NOMO-1 treated with dmso at 0.1 percent for 144 hours (cell line): ENCODE measurements around the gene PRPF6.
"Not testable (repeated sequence)": the region's sequence is repeated elsewhere in the genome, so short reads cannot be mapped to it uniquely, and the experiment has no call there.

Source experiments
- DNase-seq: peaks from one replicate; lab custom pipeline; 2025; ENCODE audit not compliant: unreplicated experiment; lab: John Stamatoyannopoulos, UW

The PRPF6 gene

GRCh38 chr20:63960654-63961621 lies 20.0 kb upstream of the PRPF6 start:
- DNase-seq = not testable (repeated sequence)

GRCh38 chr20:63961664-63962425 lies 19.1 kb upstream of the PRPF6 start:
- DNase-seq = no peak

GRCh38 chr20:63962426-63963347 lies 18.2 kb upstream of the PRPF6 start:
- no peak for DNase-seq

DNA sequence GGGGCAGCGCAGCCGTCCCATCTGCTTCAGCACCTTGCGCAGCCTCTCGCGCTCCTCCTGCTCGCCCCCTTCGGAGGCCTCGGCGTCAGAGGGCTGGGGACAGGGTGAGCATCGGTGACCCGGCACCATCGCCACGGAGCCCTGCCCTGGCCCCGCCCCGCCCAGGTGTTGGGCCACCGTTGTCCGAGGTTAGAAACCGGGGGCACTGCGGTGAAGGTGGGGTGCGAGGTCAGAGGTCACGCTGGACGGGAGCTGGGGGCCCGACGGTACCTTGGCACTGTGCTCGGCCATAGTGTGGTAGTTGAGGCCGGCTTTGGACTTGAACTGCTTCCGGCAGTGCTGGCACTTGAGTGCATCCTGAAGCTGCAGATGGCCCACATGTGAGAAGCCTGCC lies 17.6 kb upstream of the PRPF6 start:
- DNase-seq = no peak

- DNase-seq = no peak
These were observed 17.1 kb upstream of the PRPF6 start for GRCh38 chr20:63963784-63964301.

DNA sequence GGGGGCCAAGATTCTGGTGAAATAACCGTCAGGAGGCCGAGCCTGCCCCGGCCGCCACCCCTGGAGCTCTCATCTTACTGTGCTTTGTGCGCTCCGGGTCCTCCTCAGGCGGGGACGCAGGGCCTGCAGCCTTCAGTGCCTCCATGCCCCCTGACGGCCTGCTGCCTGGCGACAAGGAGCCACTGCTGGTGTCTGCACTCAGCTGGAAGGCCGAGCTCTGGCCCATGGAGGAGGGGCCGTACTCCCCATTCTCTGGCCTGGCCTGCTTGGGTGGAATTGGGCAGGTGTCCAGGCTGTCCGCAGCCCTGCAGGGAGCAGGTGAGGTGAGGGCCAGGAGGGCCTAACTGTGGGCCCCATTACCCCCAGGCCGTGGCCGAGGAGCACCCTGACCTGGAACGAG lies 16.5 kb upstream of the PRPF6 start:
- no peak for DNase-seq

- DNase-seq = no peak
These were observed 14.6 kb upstream of the PRPF6 start for GRCh38 chr20:63966172-63966943.

DNA sequence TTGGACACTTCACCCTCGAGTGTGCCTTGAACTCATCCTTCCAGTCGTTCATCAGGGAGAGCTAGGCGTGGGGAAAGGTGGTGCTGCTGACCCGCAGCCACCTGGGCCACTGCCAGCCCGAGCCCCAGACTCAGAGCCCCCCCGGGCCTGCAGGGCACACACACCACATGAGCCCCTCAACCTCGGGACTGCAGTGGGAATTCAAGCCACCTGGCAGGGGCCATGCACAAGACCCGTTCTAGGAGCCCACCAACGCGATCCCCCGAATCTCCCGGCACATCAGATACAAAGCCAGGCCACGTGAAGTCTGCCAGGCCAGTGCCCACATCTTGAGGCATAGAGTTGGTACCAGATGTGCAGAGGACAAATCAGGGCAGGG lies 14.0 kb upstream of the PRPF6 start:
- no peak for DNase-seq

- no peak for DNase-seq
These were observed 13.4 kb upstream of the PRPF6 start for GRCh38 chr20:63967330-63968135.

DNA sequence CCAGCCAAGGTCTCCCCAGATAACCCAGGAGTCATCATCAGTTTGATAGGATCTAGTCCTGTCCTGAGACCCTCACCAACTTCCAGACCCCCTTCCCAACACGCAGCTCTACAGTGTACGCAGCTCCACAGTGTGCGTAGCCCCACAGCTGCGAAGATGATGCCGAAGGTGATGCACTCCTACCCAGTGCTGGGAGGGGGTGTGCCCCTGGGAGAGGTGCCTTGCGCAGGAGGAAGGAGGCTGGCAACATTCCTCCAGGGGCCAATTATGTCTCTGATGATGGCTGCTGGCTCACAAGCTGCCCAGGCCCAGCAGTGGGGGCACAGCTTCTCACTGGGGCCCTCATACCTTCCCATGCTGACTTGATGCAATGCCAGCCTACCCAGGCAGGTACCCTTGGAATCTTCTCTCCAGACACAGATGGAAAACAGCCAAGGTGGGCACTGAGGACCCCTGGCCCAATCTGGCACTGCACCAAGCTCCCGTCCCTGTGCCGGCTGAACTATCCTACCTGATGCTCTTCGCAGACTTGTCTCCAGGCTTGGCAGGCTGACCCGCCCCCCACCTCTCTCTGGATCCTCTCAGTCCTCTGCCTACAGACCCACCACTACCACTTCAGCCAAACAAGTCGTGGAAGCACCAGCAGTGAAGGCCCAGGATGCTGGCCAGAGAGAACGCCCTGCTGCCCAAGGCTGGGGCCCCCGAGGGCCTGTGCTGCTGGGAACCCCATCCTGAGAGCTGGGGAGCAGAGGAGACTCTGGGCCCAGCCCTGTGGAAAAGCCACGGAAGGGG lies 12.6 kb upstream of the PRPF6 start:
- DNase-seq = no peak

DNA sequence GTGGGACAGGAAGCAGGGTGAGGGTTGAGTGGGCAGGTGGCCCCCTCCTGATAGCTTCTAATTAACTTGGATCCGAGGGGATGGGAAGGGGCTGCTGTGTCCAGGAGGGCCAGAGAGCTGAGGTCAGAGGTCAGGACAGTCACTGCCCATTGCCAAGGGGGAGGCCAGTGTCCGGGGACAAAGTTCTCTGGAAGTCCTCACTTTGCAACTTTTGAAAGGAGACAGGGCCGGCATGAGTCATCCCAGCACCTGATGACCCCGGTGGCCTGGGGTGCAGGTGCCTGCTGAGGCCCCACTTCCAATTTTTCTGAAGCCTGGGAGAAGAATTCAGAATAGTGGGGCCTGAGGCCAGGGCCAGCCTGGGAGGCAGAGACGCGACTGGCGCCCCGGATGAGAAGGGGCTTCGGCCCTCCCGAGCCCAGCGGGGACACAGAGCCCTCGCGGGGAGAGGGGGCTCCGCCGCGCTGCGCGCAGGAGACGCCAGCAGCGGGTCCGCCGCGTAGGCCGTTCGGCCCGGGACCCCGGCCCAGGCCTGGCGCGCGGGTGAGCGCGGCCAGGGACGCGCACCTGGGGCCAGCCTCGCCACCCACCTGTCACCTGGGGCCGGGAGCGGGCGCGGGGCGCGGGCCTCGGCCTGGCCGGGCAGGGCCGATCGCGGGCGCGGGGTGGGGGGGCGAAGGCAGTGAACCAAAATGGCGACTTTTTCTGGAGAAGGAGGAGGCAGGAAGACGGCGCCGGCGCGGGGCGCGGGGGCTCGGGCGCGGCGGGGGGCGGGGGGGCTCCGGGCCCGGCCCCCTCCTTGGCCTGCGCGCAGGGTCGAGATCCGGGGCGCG lies 11.8 kb upstream of the PRPF6 start:
- no peak for DNase-seq

- no peak for DNase-seq
These were observed 10.9 kb upstream of the PRPF6 start, which contains the start of gene ZNF512B for GRCh38 chr20:63969838-63970713. Gene ZNF512B (minus strand): TSS chr20:63969930. CDS start chr20:63967950, 1,980 bp downstream.

DNA sequence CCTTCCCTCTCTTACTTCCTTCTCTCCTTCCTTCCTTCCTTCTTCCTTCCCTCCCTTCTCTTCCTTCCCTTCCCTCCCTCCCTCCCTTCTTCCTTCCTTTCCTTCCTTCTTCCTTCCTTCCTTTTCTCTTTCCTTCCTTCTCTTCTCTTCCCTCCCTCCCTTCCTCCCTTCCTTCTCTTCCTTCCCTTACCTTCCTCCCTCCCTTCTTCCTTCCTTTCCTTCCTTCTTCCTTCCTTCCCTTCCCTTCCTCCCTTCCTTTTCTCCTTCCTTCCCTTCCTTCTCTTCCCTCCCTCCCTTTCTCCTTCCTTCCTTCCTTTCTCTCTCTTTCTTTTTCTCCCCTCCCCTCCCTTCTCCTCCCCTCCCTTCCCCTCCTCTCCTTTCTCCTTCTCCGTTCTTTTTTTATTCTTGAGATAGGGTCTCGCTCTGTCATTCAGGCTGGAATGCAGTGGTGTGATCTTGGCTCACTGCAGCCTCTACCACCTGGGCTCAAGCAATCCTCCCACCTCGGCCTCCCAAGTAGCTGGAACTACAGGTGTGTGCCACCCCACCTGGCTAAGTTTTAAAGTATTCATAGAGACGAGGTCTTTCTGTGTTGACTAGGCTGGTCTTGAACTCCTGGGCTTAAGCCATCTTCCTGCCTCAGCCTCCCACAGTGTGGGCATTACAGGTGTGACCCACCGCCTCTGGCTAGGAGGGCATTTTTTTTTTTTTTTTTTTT lies 10.1 kb upstream of the PRPF6 start:
- DNase-seq = no peak

DNA sequence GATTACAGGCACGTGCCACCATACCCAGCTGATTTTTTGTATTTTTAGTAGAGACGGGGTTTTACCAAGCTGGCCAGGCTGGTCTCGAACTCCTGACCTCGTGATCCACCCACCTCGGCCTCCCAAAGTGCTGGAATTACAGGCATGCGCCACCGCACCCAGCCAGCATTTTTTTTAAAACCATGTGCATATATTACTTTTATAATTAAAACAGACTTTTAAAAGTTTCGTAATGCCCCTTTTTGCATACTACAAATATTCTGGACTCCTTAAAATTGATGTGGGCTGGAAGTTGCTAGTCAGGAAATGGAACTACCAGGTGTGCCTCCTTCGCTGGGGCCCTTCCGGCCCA lies 9.0 kb upstream of the PRPF6 start:
- DNase-seq = not testable (repeated sequence)

DNA sequence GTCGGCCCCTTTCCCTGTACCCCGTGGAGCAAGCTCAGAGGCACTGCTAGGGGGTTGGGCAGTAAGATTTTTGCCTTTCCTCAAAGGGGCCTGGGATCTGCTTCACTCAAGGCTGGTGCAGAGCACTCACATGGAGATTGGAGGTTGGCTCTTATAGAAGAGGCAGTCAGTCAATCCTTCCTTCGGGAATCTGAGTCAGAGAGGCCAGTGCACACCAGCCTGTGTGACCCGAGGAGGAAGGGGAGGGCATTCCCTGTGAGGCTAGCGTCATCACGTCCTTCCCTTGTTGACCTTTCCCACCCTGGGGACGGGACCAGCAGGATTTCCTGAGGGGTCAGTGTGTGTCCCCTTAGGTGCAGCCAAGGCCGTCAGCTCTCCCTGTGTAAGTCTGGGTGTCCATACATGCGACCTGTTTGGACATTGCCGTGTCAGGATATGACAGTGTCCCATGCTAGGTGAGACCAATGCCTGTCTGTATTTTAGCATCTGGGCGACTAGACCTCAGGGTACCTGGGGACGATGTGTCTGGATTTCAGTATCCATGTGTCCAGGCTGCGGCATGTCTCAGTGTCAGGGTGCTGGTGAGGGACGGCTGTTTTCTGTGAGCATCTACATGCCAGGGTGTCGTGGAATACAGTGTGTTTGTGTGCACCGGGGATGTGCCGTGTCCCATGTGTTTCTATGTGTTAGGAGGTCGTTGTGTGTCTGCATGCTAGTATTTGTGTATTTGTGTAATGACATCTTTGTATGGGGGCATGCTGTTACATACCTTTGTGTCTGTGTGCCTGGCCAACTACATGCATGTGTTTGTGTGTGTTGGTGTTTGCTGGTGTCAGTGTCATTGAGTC lies 8.4 kb upstream of the PRPF6 start:
- no peak for DNase-seq
